Epithelial cell of esophagus (primary cell): ENCODE measurements around the gene GSC2.

ENCODE experiments used
- DNase-seq: peaks from one replicate; pipeline ENCODE4 v3.0.0; 2010; ENCODE audit warnings: low read depth
- H3K4me3 ChIP-seq: 2 replicates; pipeline ENCODE4 v1.5.1; 2011; ENCODE audit warnings: mild to moderate bottlenecking, low read length, control low read depth
- CTCF ChIP-seq: IDR thresholded peaks from 2 replicates; pipeline ENCODE4 v1.5.1; 2011; ENCODE audit warnings: low read depth, mild to moderate bottlenecking, low read length, control low read depth, inconsistent platforms; ENCODE audit not compliant: insufficient read depth; ENCODE audit errors: missing control alignments

GSC2 gene

GRCh38 chr22:19106886-19107729, 43.0 kb downstream of the GSC2 start:
- DNase-seq, result no peak
- no peak for TF ChIP-seq CTCF
- no peak overlapping the region for H3K4me3 ChIP-seq

GRCh38 chr22:19105867-19106802, 44.0 kb downstream of the GSC2 start:
- peak; percentile 18 for TF ChIP-seq CTCF
- DNase-seq, result no peak
- H3K4me3 ChIP-seq, result no peak overlapping the region

- TF ChIP-seq CTCF, result no peak
- DNase-seq, result no peak
- no peak overlapping the region for H3K4me3 ChIP-seq
Measured at GRCh38 chr22:19105456-19105855, 44.6 kb downstream of the GSC2 start.

- DNase-seq, result peak; percentile 40
- no peak for TF ChIP-seq CTCF
- H3K4me3 ChIP-seq, result no peak overlapping the region
Measured at GRCh38 chr22:19103880-19104821, 45.9 kb downstream of the GSC2 start.

- DNase-seq, result no peak
- no peak for TF ChIP-seq CTCF
Measured at GRCh38 chr22:19098157-19098556, 51.9 kb downstream of the GSC2 start.

GRCh38 chr22:19097518-19097917, 52.6 kb downstream of the GSC2 start:
- H3K4me3 ChIP-seq, result no peak overlapping the region
- no peak for TF ChIP-seq CTCF
- no peak for DNase-seq

More at GRCh38 chr22:19098157-19098556, 51.9 kb downstream of the GSC2 start:
- no peak overlapping the region for H3K4me3 ChIP-seq
